K562 (cell line): Measurements from ENCODE around the gene DYRK4.

ENCODE experiments used
- ATF4 ChIP-seq: fragments of 450-650 bp; formaldehyde crosslinking; IDR thresholded peaks from 2 replicates; pipeline ENCODE4 v1.4.0; 2022; ENCODE audit warnings: mild to moderate bottlenecking, moderate library complexity
- GTF2F1 ChIP-seq: IDR thresholded peaks from 2 replicates; pipeline ENCODE4 v1.6.1; 2011; ENCODE audit warnings: low read depth, low read length, improper control_type of control experiment
- REST ChIP-seq, 2 experiments: fragments of 450-650 bp; formaldehyde crosslinking in 1 of 2; IDR thresholded peaks; 2 replicates each; pipeline versions ENCODE4 v1.4.0 to v1.6.1; 2014 to 2020; ENCODE audit warnings: mild to moderate bottlenecking in 2 of 2, borderline replicate concordance in 1 of 2, low read depth in 1 of 2
- ZNF174 ChIP-seq: fragments of 250-450 bp; sonication (Bioruptor Pico); IDR thresholded peaks from 2 replicates; pipeline ENCODE4 v1.4.0; 2020; ENCODE audit warnings: mild to moderate bottlenecking
- ZNF324 ChIP-seq: fragments of 250-450 bp; sonication (Bioruptor Pico); IDR thresholded peaks from 2 replicates; pipeline ENCODE4 v1.4.0; 2020; ENCODE audit warnings: mild to moderate bottlenecking

- no peak for TF ChIP-seq ATF4
- no peak for TF ChIP-seq ZNF174 (CRISPR knock-in tag)
- no peak for TF ChIP-seq GTF2F1
- TF ChIP-seq ZNF324 (CRISPR knock-in tag), result no peak
- no peak for TF ChIP-seq REST (IDR thresholded peaks at IDR 0.05; ENCODE audit: borderline replicate concordance)
- TF ChIP-seq REST (CRISPR knock-in tag; IDR thresholded peaks at IDR 0.05; ENCODE audit: low read depth), result no peak
Observed at GRCh38 chr12:4587108-4587507, 25.1 kb downstream of the DYRK4 start.
